GM10266 (cell line): ENCODE data around the gene SLC26A6.

Experiments used
- DNase-seq: peaks from one replicate; pipeline ENCODE4 v3.0.0; 2012; ENCODE audit errors: extremely low spot score
- TF ChIP-seq, protein P1 (sequence below): IDR thresholded peaks from 2 replicates; pipeline ENCODE4 v1.5.1; 2012; ENCODE audit warnings: mild to moderate bottlenecking, low read depth; ENCODE audit not compliant: control insufficient read depth, insufficient read depth; ENCODE audit errors: missing control alignments

The SLC26A6 gene

DNA sequence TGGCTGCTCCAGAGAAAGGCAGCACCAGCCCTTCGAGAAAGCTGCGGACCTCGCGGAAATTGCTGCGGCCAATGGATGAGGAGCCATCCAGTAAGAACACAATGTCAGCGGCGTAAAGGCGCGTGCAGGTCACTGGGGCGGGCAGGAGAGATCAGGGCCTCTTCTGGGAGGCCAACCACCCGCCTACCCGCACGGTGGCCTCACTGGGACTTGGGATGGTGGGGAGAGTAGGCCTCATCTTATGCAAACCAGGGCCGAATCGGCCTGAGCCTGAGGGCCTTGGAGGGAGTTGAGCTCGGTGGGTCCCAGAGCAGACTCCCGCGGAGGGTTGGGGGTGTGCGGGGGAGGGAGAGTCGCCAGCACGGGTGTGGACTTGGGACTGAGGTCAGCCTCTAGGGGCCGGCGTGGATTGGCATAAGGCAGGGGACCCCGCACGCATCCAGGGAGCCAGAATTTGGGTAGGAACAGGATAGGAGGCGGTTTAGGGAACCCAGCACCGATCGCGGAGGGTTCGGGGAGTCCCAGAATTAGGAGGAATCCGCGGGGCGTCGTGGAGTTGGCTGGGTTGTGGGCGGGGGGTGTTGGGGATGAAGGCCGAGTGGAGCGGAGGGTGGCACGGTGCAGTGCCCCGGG is 40.7 kb downstream of the SLC26A6 start:
- TF ChIP-seq, protein P1, sequence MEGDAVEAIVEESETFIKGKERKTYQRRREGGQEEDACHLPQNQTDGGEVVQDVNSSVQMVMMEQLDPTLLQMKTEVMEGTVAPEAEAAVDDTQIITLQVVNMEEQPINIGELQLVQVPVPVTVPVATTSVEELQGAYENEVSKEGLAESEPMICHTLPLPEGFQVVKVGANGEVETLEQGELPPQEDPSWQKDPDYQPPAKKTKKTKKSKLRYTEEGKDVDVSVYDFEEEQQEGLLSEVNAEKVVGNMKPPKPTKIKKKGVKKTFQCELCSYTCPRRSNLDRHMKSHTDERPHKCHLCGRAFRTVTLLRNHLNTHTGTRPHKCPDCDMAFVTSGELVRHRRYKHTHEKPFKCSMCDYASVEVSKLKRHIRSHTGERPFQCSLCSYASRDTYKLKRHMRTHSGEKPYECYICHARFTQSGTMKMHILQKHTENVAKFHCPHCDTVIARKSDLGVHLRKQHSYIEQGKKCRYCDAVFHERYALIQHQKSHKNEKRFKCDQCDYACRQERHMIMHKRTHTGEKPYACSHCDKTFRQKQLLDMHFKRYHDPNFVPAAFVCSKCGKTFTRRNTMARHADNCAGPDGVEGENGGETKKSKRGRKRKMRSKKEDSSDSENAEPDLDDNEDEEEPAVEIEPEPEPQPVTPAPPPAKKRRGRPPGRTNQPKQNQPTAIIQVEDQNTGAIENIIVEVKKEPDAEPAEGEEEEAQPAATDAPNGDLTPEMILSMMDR: no peak

GRCh38 chr3:48593337-48593736 is 41.9 kb downstream of the SLC26A6 start:
- DNase-seq: no peak
- TF ChIP-seq, protein P1: no peak

More for the DNA sequence above, 40.7 kb downstream of the SLC26A6 start:
- no peak for DNase-seq

- TF ChIP-seq, protein P1: no peak
- no peak for DNase-seq
These were observed 42.7 kb downstream of the SLC26A6 start for GRCh38 chr3:48592519-48593087.

- no peak for DNase-seq
- TF ChIP-seq, protein P1: no peak
These were observed 43.3 kb downstream of the SLC26A6 start for GRCh38 chr3:48591886-48592518.

- no peak for DNase-seq
- TF ChIP-seq, protein P1: no peak
These were observed 43.8 kb downstream of the SLC26A6 start for GRCh38 chr3:48591436-48591835.

GRCh38 chr3:48588230-48588629 is 47.0 kb downstream of the SLC26A6 start:
- no peak for DNase-seq

More at GRCh38 chr3:48588230-48588629, 47.0 kb downstream of the SLC26A6 start:
- TF ChIP-seq, protein P1: no peak
